Breast epithelium (tissue), 4 donors: Measurements from ENCODE around the gene ZNF648. TPM values are rescaled to one million over a fixed set of nuclear protein-coding genes. Genes with fewer than 3 reads are reported as not detected.
"Not testable (repeated sequence)": the region's sequence is repeated elsewhere in the genome, so short reads cannot be mapped to it uniquely, and the experiment has no call there.

Experiments used
- DNase-seq, 2 donors: peaks; one replicate each; pipeline ENCODE4 v3.0.0-alpha.2; 2019; ENCODE audit warnings: low spot score in 2 of 2
- H3K27ac ChIP-seq, 2 donors: fragments of 200-600 bp; sonication (generic) in 1 of 2; one replicate each; pipeline ENCODE4 v1.5.1; 2016 to 2019; ENCODE audit warnings: mild to moderate bottlenecking in 1 of 2
- H3K27me3 ChIP-seq, 2 donors: fragments of 200-600 bp; sonication (generic) in 1 of 2; one replicate each; pipeline versions ENCODE4 v1.5.1 to v1.6.0; 2017 to 2019; ENCODE audit warnings: control low read depth in 1 of 2, mild to moderate bottlenecking in 1 of 2
- H3K36me3 ChIP-seq: fragments of 200-600 bp; one replicate; pipeline ENCODE4 v1.5.1; 2019
- H3K4me1 ChIP-seq, 2 donors: fragments of 200-600 bp; sonication (generic); one replicate each; pipeline ENCODE4 v1.5.1; 2016 to 2019; ENCODE audit warnings: control low read depth in 1 of 2
- H3K4me3 ChIP-seq, 3 donors: fragments of 200-600 bp; sonication (generic); 1 replicate in 2 of 3; 2 replicates in 1 of 3; pipeline ENCODE4 v1.5.1; 2016 to 2019; ENCODE audit warnings: mild to moderate bottlenecking in 3 of 3, moderate library complexity in 2 of 3
- H3K9me3 ChIP-seq, 2 donors: fragments of 200-600 bp; sonication (generic) in 1 of 2; one replicate each; pipeline ENCODE4 v1.5.1; 2016 to 2019; ENCODE audit warnings: control low read depth in 1 of 2
- CTCF ChIP-seq, 3 donors: fragments of 450-650 bp; IDR thresholded peaks; one replicate each; pipeline ENCODE4 v1.5.1; 2016 to 2017; ENCODE audit warnings: antibody characterized with exemption in 3 of 3, mild to moderate bottlenecking in 3 of 3, moderate library complexity in 3 of 3
- POLR2A ChIP-seq: fragments of 450-650 bp; IDR thresholded peaks from one replicate; pipeline ENCODE4 v1.6.1; 2016; ENCODE audit warnings: antibody characterized with exemption, mild to moderate bottlenecking, moderate library complexity
- POLR2AphosphoS5 ChIP-seq, 3 donors: sonication (generic); formaldehyde crosslinking; IDR thresholded peaks; one replicate each; pipeline ENCODE4 v1.6.1; 2017; ENCODE audit warnings: antibody characterized with exemption in 3 of 3
- intact Hi-C: fragments of 100-400 bp; cut with DNase I; formaldehyde crosslinking; loops from one replicate; pipeline ENCODE4 v1.15.1; 2023; ENCODE audit warnings: low total_unique reads
- total RNA-seq, 3 donors: library from RNA; depleted of rRNA; stranded (reverse); fragments of >200 nt; gene quantifications; one replicate each; pipeline ENCODE4 v1.1.0, GENCODE V29; 2016

The ZNF648 gene
- total RNA-seq, 3 donors from 2014 or later, result 3.2 to 3.3 TPM; not detected in 1

DNA sequence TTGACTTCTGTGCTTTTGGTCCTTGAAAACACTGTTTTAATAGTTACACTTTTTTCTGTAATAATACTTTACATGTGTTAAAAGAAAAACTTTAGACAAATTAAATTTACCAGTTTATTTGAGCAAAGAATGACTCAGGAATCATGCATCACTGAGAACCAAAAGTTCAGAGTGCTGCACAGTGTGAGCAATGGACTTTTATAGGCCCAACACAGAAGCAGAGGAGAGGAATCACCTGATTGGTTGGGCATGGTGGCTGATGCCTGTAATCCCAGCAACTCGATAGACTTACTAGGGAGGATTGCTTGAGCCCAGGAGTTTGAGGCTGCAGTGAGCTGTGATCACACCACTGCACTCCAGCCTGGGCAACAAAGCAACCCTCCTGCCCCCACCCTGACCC is 29.3 kb downstream of the ZNF648 start:
- DNase-seq, result no peak
- Histone ChIP-seq H3K4me3 (no peak overlapping the region), H3K36me3 (no peaks in the 10 kb centered on the region), H3K27me3 (no peaks in the 10 kb centered on the region), H3K9me3 (no peaks in the 10 kb centered on the region), H3K27ac (no peak overlapping the region), H3K4me1 (no peaks in the 10 kb centered on the region)
- TF ChIP-seq POLR2AphosphoS5 (IDR thresholded peaks at IDR 0.05) (no peak), POLR2A (no peak), CTCF (IDR thresholded peaks at IDR 0.05) (no peak)
- intact Hi-C loops, result no loop called here

GRCh38 chr1:182029379-182030331 is 31.9 kb downstream of the ZNF648 start:
- DNase-seq, result peak; percentile 98 to 99
- H3K27ac ChIP-seq, result peak overlapping the region; percentile 94 to 96
- H3K36me3 ChIP-seq, result no peaks in the 10 kb centered on the region
- H3K4me1 ChIP-seq, result no peaks in the 10 kb centered on the region
- H3K4me3 ChIP-seq, result peak overlapping the region; percentile 61 to 77 (median 69)
- H3K9me3 ChIP-seq, result no peaks in the 10 kb centered on the region
- intact Hi-C loops, result no loop called here
- no peaks in the 10 kb centered on the region for H3K27me3 ChIP-seq
- TF ChIP-seq POLR2AphosphoS5 (IDR thresholded peaks at IDR 0.05), result peak; percentile 75 to 87 (median 83)
- peak; percentile 66 for TF ChIP-seq POLR2A
- TF ChIP-seq CTCF (IDR thresholded peaks at IDR 0.05), result peak in 2 of 3 donors; percentile 30 to 38

DNA sequence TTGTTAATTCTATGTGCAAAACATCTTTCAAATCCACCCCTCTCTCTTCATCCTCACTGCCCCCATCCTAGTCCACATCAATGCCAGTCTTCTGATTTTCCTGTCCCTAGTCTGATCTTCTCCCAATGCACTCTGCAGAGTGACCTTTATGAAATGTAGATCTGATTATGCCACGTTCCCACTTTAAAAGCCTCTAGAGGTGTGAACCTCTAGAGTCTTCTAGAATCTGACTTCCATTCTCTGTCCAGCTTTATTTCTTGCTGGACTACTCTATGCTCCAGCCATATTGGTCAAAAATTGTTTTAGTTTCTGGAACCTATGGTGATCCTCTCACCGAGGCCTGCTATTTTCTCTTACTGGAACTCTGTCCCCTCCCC is 32.5 kb downstream of the ZNF648 start:
- H3K36me3 ChIP-seq, result no peaks in the 10 kb centered on the region
- peak overlapping the region; percentile 94 to 96 for H3K27ac ChIP-seq
- peak overlapping the region; percentile 61 to 77 (median 69) for H3K4me3 ChIP-seq
- intact Hi-C loops, result no loop called here
- DNase-seq, result no peak
- TF ChIP-seq CTCF (IDR thresholded peaks at IDR 0.05), result no peak
- no peak for TF ChIP-seq POLR2A
- no peak for TF ChIP-seq POLR2AphosphoS5 (IDR thresholded peaks at IDR 0.05)
- no peaks in the 10 kb centered on the region for H3K4me1 ChIP-seq
- H3K27me3 ChIP-seq, result no peaks in the 10 kb centered on the region
- no peaks in the 10 kb centered on the region for H3K9me3 ChIP-seq

- H3K4me1 ChIP-seq, result no peaks in the 10 kb centered on the region
- DNase-seq, result no peak
- H3K36me3 ChIP-seq, result no peaks in the 10 kb centered on the region
- H3K27me3 ChIP-seq, result no peaks in the 10 kb centered on the region
- peaks cover 0 to 5% of the 10 kb centered on the region in 2 donors for H3K9me3 ChIP-seq
- intact Hi-C loops, result no loop called here
- no peak for TF ChIP-seq CTCF (IDR thresholded peaks at IDR 0.05)
- TF ChIP-seq POLR2AphosphoS5 (IDR thresholded peaks at IDR 0.05), result no peak
- TF ChIP-seq POLR2A, result no peak
- H3K27ac ChIP-seq, result no peak overlapping the region
- H3K4me3 ChIP-seq, result no peak overlapping the region
Observed at GRCh38 chr1:182015360-182015759, 46.2 kb downstream of the ZNF648 start.

- H3K27me3 ChIP-seq, DNase-seq, H3K4me3 ChIP-seq, H3K36me3 ChIP-seq, intact Hi-C loops, H3K27ac ChIP-seq, H3K9me3 ChIP-seq, H3K4me1 ChIP-seq: not testable (repeated sequence)
Observed at GRCh38 chr1:182010800-182011370, 50.6 kb downstream of the ZNF648 start.

- H3K27me3 ChIP-seq, DNase-seq, H3K27ac ChIP-seq, H3K36me3 ChIP-seq, H3K4me3 ChIP-seq, H3K9me3 ChIP-seq, intact Hi-C loops, H3K4me1 ChIP-seq: not testable (repeated sequence)
Observed at GRCh38 chr1:182005398-182005797, 56.1 kb downstream of the ZNF648 start.
